ENCODE measurements around the gene ABLIM3. TPM values are rescaled to one million over a fixed set of nuclear protein-coding genes. Genes with fewer than 3 reads are reported as not detected.

Gene ABLIM3
- total RNA-seq, 1 donor from 2014 or later = 122 TPM

DNA sequence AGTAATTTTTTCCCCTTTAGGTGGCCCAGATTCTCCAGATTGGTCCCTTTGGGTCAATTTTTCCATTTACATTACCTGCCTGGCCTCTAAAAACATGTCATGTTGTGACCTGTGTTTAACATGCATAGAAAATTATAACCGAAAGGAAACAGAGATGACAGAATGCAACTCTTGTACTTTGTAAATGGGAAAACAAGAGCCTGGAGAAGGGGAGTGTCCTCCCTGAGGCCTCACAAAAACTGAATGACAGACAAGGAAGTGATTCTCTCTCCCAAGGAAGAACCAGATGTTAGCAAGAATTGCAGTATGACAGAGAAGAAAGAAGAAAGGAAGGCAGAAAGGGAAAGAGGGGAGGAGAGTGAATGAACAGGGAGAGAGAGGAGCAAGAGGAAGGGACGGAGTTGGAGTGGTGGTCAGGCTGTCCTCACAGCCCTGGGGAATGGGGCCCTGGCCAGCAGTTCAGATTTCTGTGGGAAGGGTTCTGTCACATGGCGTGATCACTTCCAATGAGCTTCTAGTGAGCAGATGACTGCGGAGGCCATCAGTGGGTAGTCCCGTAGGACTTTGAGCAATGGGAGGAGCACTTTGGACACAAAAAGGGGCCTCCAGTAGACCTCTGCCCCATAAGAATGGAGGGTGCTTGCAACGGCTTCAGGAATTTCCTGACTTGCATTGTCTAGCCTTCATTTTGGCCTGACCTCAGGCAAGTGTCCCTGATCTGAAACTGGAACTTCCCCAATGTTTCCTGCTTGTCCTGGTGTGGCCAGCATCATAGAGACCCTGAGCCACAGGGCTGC is 31.6 kb downstream of the ABLIM3 start:
- Histone ChIP-seq H3K4me1 (peaks cover 86% of the 10 kb centered on the region), H3K9me3 (replicated peaks) (no peaks in the 10 kb centered on the region), H3K27me3 (ENCODE audit: low read depth) (no peaks in the 10 kb centered on the region), H3K4me3 (no peak overlapping the region), H3K27ac (replicated peaks) (peak overlapping the region; percentile 90), H3K36me3 (no peaks in the 10 kb centered on the region)
- intact Hi-C loops (cut with micrococcal nuclease) = no loop called here
- no peak for DNase-seq
- TF ChIP-seq, protein P1, sequence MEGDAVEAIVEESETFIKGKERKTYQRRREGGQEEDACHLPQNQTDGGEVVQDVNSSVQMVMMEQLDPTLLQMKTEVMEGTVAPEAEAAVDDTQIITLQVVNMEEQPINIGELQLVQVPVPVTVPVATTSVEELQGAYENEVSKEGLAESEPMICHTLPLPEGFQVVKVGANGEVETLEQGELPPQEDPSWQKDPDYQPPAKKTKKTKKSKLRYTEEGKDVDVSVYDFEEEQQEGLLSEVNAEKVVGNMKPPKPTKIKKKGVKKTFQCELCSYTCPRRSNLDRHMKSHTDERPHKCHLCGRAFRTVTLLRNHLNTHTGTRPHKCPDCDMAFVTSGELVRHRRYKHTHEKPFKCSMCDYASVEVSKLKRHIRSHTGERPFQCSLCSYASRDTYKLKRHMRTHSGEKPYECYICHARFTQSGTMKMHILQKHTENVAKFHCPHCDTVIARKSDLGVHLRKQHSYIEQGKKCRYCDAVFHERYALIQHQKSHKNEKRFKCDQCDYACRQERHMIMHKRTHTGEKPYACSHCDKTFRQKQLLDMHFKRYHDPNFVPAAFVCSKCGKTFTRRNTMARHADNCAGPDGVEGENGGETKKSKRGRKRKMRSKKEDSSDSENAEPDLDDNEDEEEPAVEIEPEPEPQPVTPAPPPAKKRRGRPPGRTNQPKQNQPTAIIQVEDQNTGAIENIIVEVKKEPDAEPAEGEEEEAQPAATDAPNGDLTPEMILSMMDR (IDR thresholded peaks at IDR 0.05; ENCODE audit: borderline replicate concordance) = no peak

DNA sequence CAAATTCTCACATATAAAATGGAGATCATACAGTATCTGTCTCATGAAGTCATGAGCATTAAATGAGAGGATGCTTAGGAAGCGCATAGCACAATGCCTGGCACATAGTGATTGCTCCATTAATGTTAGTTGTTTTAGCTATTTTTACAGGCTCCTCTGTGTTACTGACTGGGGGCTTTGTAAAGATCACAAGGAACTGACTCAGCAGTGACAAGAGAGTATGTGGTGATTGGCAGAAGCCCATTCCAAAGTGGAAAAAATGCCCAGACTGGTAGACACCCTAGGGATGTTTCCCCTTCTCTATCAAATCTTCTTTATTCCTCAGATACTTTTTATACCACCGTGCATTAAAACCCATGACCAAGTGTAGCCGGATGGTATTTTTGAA is 33.5 kb downstream of the ABLIM3 start:
- DNase-seq = no peak
- no peaks in the 10 kb centered on the region for H3K36me3 ChIP-seq
- no peaks in the 10 kb centered on the region for H3K9me3 ChIP-seq (replicated peaks)
- H3K27ac ChIP-seq (replicated peaks) = peak overlapping the region; percentile 90
- H3K27me3 ChIP-seq (ENCODE audit: low read depth) = no peaks in the 10 kb centered on the region
- intact Hi-C loops (cut with micrococcal nuclease) = no loop called here
- no peak overlapping the region for H3K4me3 ChIP-seq
- TF ChIP-seq, protein P1 (IDR thresholded peaks at IDR 0.05; ENCODE audit: borderline replicate concordance) = no peak
- peaks cover 100% of the 10 kb centered on the region for H3K4me1 ChIP-seq

DNA sequence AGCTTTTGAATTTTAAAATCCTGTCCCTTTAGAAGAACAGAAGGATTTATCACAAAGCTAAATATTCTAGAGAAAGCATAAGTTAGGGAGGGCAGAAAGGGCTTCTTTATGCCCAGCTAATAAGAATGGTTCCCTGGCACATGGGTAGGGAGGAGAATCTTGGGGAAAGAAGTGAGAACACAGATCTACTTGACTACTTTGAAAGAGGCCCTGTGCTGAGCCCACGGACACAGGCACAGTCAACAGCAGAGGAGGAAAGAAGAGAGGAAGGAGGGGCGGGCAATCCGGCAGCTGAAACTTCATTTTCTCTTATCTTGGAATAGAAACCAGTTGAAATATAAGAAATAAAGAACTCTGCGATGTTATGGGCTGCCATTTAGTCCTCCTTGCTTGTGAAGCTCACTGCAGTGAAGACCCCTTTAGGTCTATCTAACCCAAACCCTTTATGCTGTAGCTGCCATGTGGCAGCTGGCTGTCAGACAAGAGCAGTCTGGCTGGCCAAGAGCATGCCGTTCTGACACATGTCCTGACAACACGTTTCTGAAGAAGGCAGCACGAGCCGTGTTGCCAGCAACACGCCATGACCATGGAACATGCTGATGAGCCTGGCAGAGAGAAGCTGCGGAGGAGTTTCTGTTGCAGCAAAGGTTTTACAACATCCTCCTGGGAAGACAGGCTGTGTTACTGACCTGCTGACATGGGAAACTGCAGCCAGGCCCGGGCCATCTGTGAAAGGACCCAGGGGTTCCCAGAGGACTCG is 34.2 kb downstream of the ABLIM3 start:
- Histone ChIP-seq H3K36me3 (no peaks in the 10 kb centered on the region), H3K4me1 (peaks cover 100% of the 10 kb centered on the region), H3K27me3 (ENCODE audit: low read depth) (no peaks in the 10 kb centered on the region), H3K27ac (replicated peaks) (peak overlapping the region; percentile 90), H3K9me3 (replicated peaks) (no peaks in the 10 kb centered on the region), H3K4me3 (no peak overlapping the region)
- TF ChIP-seq, protein P1 (IDR thresholded peaks at IDR 0.05; ENCODE audit: borderline replicate concordance) = no peak
- DNase-seq = peak; percentile 82
- intact Hi-C loops (cut with micrococcal nuclease) = no loop called here

DNA sequence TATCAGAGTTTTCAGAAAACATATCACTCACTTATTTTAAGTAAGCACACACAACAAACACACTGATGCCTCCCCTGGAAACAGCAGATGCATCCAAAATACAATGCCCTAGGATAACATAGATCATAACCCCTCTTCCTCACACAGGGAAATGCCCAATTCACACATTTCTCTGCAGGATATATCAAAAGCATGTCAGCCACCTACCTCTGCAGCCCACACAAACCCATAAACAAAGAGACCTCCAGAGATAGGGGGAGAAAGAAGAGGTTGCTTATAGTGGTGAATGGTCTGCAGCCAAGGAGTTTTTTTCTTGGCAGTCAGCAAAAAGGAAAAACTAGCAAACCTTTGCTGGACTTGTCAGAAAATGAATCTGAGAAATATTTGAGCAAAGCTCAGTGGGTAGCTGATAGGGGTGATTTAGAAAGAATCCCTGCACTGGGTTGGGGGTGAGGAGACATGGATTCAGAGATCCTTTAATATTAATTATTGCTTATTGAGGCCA is 36.1 kb downstream of the ABLIM3 start:
- Histone ChIP-seq H3K9me3 (replicated peaks) (no peaks in the 10 kb centered on the region), H3K4me1 (peaks cover 89% of the 10 kb centered on the region), H3K27me3 (ENCODE audit: low read depth) (no peaks in the 10 kb centered on the region), H3K27ac (replicated peaks) (peak overlapping the region; percentile 90), H3K4me3 (no peak overlapping the region), H3K36me3 (no peaks in the 10 kb centered on the region)
- intact Hi-C loops (cut with micrococcal nuclease) = no loop called here
- TF ChIP-seq, protein P1 (IDR thresholded peaks at IDR 0.05; ENCODE audit: borderline replicate concordance) = no peak
- no peak for DNase-seq

DNA sequence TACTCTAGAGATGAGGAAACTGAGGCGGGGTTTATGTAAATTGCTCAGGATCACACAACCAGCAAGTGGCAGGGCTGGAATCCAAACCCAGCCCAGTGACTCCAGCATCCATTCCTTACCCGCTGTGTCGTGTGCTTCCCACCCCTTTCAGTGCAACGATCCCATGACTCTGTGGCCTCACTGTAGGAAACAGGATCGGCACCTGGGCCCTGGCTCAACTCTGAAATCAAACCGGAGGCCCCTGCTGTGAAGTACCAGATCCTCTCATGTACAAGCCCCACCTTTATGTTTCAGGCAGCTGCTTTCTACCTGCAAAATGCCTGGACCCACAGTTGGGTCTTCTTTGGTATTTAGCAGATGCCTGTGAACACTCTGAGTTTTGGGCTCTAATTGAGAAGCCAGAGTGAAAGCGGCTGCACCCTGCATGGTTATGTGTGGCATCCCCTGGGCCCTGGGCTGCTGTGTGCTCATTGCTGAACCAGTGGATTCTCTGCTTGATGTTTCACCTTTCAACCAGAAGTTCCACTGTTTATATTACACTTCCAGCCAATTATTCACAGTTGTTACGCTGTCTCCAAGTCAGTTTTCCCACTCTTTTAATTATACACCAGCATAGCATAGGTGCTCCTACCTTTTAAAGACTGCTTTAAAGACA is 36.7 kb downstream of the ABLIM3 start:
- Histone ChIP-seq H3K27me3 (ENCODE audit: low read depth) (no peaks in the 10 kb centered on the region), H3K4me3 (no peak overlapping the region), H3K27ac (replicated peaks) (peak overlapping the region; percentile 90), H3K36me3 (peaks cover under 1% of the 10 kb centered on the region), H3K4me1 (peaks cover 82% of the 10 kb centered on the region), H3K9me3 (replicated peaks) (no peaks in the 10 kb centered on the region)
- TF ChIP-seq, protein P1 (IDR thresholded peaks at IDR 0.05; ENCODE audit: borderline replicate concordance) = no peak
- intact Hi-C loops (cut with micrococcal nuclease) = no loop called here
- no peak for DNase-seq

All from left ventricle myocardium inferior (tissue), 1 donor.